GM15510 (cell line): Measurements from ENCODE around the gene SNAP47.

Experiments used
- POLR2A ChIP-seq: IDR thresholded peaks from 3 replicates; pipeline ENCODE4 v1.6.1; 2011; ENCODE audit warnings: borderline replicate concordance; ENCODE audit not compliant: insufficient read length; ENCODE audit errors: extremely low read depth

Gene SNAP47

GRCh38 chr1:227792216-227793078 is 57.2 kb downstream of the SNAP47 start:
- TF ChIP-seq POLR2A: no peak

GRCh38 chr1:227793079-227793947 is 58.1 kb downstream of the SNAP47 start:
- TF ChIP-seq POLR2A: no peak

GRCh38 chr1:227793948-227794816 is 58.9 kb downstream of the SNAP47 start:
- TF ChIP-seq POLR2A: no peak

- TF ChIP-seq POLR2A: no peak
These were observed 59.6 kb downstream of the SNAP47 start for GRCh38 chr1:227794817-227795192.

GRCh38 chr1:227795732-227796131 is 60.5 kb downstream of the SNAP47 start:
- no peak for TF ChIP-seq POLR2A

- no peak for TF ChIP-seq POLR2A
These were observed 61.2 kb downstream of the SNAP47 start for GRCh38 chr1:227796359-227796915.

GRCh38 chr1:227797144-227797543 is 61.9 kb downstream of the SNAP47 start:
- no peak for TF ChIP-seq POLR2A

- TF ChIP-seq POLR2A: no peak
These were observed 62.4 kb downstream of the SNAP47 start for GRCh38 chr1:227797625-227798024.

- TF ChIP-seq POLR2A: no peak
These were observed 63.0 kb downstream of the SNAP47 start for GRCh38 chr1:227798078-227798802.

- no peak for TF ChIP-seq POLR2A
These were observed 64.5 kb downstream of the SNAP47 start for GRCh38 chr1:227799756-227800155.

- no peak for TF ChIP-seq POLR2A
These were observed 68.7 kb downstream of the SNAP47 start for GRCh38 chr1:227803933-227804332.

- TF ChIP-seq POLR2A: no peak
These were observed 70.5 kb downstream of the SNAP47 start for GRCh38 chr1:227805606-227806197.

GRCh38 chr1:227808566-227808965 is 73.3 kb downstream of the SNAP47 start:
- TF ChIP-seq POLR2A: no peak

GRCh38 chr1:227809026-227809425 is 73.8 kb downstream of the SNAP47 start:
- TF ChIP-seq POLR2A: no peak

- TF ChIP-seq POLR2A: no peak
These were observed 78.7 kb downstream of the SNAP47 start for GRCh38 chr1:227813962-227814361.
